Adrenal gland (tissue), 5 donors: ENCODE results near the gene UBE3C.

Source experiments
- CTCF ChIP-seq, 6 experiments: fragments of 450-650 bp in 4 of 6; fragments of 200-600 bp in 2 of 6; sonication (generic) in 1 of 6; IDR thresholded peaks; 1 replicate in 5 of 6; 2 replicates in 1 of 6; pipeline versions ENCODE4 v1.5.1 to v1.8.0; 2016 to 2021; ENCODE audit warnings: antibody characterized with exemption in 6 of 6, mild to moderate bottlenecking in 2 of 6, moderate library complexity in 1 of 6
- POLR2A ChIP-seq, 2 donors: fragments of 450-650 bp; IDR thresholded peaks; one replicate each; pipeline ENCODE4 v1.6.1; 2017; ENCODE audit warnings: antibody characterized with exemption in 2 of 2, mild to moderate bottlenecking in 2 of 2, moderate library complexity in 1 of 2
- donor health status: DM: no; HTN: no; CAD: no.

DNA sequence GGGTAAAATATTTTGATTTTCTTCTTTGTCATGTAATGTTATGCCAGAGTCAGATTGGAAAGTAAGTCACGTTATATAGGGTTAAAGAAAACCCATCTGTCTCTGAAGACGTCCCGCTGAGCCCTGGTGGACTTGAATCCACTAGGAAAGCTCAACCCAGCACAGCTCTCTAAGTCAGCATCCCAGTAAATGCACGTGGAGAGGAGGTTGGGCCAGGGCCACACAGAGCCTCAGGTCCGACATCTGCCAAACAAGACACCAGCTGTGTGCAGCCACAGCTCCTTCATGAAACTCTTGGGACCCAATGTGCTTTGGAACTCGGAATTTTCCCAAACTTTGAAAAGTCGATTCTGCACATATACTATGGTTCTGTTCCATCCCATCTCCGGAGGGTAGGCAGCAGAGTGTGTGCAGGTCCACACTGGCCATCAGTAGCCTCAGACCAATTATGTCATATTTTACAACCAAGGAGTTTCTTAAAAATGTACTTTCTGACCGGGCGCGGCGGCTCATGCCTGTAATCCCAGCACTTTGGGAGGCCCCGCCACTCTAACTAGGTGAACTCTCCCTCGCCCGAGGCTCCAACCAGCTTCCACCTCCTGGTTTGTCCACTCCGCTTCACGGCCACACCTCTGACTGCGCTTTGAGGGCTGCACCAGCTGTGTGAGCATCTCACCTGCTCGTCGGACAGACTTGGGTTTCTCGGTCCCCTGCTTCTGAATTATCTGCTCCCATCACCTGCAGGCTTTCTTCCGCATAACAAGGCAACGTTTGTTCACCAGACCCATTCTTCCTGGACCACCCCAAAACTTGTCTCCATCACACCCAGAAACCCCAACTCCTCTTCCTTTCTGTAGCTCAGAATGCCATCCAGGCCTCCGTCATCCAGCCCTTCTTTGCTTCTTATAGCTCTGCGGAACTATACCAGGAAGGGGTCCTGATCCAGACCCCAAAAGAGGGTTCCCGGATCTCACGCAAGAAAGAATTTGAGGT lies 168.4 kb downstream of the UBE3C start:
- no peak for TF ChIP-seq CTCF (IDR thresholded peaks at IDR 0.05)
- TF ChIP-seq POLR2A (IDR thresholded peaks at IDR 0.05): no peak
